HG03521 (cell line): Measurements from ENCODE around the gene RPP14.

Experiments
- ATAC-seq: cut with Tn5 transposase; IDR thresholded peaks from one replicate; pipeline ENCODE4 v1.9.1; 2021; ENCODE audit warnings: mild to moderate bottlenecking, moderate library complexity; ENCODE audit not compliant: unreplicated experiment

RPP14 gene

GRCh38 chr3:58353722-58354553 is 47.9 kb downstream of the RPP14 start:
- no peak for ATAC-seq

GRCh38 chr3:58355179-58355578 is 49.1 kb downstream of the RPP14 start:
- ATAC-seq = peak; percentile 55

- no peak for ATAC-seq
Measured at GRCh38 chr3:58356054-58356453, 50.0 kb downstream of the RPP14 start.

- no peak for ATAC-seq
Measured at GRCh38 chr3:58357402-58357801, 51.4 kb downstream of the RPP14 start.

- ATAC-seq = no peak
Measured at GRCh38 chr3:58358092-58358491, 52.0 kb downstream of the RPP14 start.

GRCh38 chr3:58358808-58359207 is 52.8 kb downstream of the RPP14 start:
- no peak for ATAC-seq

GRCh38 chr3:58359621-58360020 is 53.6 kb downstream of the RPP14 start:
- no peak for ATAC-seq

- no peak for ATAC-seq
Measured at GRCh38 chr3:58361866-58362265, 55.8 kb downstream of the RPP14 start.

- no peak for ATAC-seq
Measured at GRCh38 chr3:58366699-58367098, 60.7 kb downstream of the RPP14 start.

- ATAC-seq = no peak
Measured at GRCh38 chr3:58369038-58369437, 63.0 kb downstream of the RPP14 start.
